ENCODE data around the gene CA6.

CA6 gene

DNA sequence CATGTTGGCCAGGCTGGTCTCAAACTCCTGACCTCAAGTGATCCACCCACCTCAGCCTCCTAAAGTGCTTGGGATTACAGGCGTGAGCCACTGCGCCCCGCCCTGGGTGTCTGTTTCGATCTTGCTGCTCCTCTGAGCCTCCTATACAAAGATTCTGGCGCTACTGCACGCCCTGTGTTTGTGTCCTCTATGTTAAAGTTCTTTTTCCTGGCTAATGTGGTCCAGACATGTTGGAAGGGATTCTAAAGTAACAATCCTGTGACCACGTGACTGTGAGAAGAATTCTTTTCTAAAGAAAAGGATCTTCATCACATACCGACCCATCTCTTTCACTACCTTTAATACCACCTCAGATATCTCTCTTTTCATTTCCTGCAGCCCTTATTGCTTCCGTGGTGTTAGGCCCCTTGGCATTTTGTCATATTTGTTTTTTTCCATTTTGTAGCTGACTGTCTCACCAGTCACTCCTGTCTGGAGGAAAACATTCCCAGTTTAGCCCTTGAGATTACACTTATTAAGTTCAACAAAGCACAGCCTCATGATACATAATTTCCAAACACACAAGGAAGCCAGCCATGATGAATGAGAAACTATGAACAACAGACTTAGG, 40.0 kb upstream of the CA6 start:
- peak; percentile 52 for DNase-seq (ENCODE audit: low read depth)
- TF ChIP-seq, protein P1, sequence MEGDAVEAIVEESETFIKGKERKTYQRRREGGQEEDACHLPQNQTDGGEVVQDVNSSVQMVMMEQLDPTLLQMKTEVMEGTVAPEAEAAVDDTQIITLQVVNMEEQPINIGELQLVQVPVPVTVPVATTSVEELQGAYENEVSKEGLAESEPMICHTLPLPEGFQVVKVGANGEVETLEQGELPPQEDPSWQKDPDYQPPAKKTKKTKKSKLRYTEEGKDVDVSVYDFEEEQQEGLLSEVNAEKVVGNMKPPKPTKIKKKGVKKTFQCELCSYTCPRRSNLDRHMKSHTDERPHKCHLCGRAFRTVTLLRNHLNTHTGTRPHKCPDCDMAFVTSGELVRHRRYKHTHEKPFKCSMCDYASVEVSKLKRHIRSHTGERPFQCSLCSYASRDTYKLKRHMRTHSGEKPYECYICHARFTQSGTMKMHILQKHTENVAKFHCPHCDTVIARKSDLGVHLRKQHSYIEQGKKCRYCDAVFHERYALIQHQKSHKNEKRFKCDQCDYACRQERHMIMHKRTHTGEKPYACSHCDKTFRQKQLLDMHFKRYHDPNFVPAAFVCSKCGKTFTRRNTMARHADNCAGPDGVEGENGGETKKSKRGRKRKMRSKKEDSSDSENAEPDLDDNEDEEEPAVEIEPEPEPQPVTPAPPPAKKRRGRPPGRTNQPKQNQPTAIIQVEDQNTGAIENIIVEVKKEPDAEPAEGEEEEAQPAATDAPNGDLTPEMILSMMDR (conservative IDR thresholded peaks at IDR 0.05; ENCODE audit: low read length) = no peak
- H3K4me3 ChIP-seq (ENCODE audit: low read length) = no peak overlapping the region

DNA sequence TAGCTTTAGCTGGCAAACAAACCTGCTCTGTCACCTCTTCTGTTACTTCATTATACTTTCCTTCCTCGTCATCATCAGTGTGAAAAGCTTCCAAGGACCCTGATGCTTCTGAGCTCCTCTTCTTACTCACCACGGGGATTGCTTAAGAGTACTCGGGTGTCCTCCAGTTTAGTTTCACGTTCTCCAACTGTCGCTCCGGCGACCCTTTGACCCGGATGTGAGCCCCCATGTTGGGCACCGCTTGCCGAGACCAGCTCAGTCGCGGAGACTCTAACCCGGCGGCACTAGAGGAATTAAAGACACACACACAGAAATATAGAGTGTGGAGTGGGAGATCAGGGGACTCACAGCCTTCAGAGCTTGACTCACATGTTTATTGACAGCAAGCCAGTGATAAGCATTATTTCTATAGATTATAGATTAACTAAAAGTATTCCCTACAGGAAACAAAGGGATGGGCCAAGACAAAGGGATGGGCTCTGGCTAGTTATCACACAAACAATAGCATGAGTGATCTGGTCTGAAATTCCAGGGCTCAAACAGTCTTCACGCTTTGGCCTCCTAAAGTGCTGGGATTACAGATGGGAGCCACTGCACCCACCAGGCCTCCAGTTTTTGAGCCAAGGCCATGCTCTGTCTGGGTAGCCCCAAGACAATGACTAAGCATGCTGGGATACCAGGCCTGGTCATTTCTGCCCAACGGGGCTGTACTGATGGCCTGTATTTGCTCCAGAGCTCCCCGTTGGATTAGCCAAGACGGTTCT, 37.1 kb upstream of the CA6 start:
- no peak for DNase-seq (ENCODE audit: low read depth)
- no peak overlapping the region for H3K4me3 ChIP-seq (ENCODE audit: low read length)
- TF ChIP-seq, protein P1 (conservative IDR thresholded peaks at IDR 0.05; ENCODE audit: low read length) = no peak

DNA sequence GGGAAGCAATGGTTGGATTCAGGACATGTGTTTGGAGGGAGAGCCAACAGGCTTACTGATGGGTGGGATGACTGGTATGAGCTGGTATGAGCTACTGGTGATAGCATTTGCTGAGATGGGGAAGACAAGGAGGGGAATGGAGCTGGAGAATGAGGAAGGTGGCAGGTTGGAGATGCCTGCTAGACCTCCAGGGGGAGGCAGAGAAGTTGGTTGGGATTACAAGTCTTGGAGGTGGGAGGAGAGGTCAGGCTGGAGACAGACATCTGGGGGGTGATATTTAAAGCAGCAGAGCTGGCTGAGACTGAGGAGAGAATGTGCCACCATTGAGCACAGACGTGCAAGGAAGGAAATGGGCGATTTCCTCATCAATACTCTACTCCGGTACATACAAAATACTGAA, 35.3 kb upstream of the CA6 start:
- DNase-seq (ENCODE audit: low read depth) = no peak

DNA sequence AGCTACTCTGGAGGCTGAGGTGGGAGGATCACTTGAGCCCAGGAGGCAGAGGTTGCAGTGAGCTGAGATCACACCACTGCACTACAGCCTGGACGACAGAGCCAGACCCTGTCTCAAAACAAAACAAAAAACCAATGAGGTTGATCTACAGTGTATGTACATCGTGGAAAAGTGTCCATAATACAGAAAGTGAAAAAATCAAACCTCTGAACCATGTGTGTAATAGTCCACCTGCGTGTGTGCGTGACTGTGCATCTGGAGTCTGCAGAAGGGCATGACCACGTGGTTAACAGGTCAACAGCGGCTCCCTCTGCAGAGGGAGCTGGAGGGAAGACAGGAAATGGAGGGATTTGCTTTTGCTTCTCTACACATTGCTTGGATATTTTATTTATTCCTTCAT, 34.8 kb upstream of the CA6 start:
- H3K4me3 ChIP-seq (ENCODE audit: low read length) = no peak overlapping the region
- TF ChIP-seq, protein P1 (conservative IDR thresholded peaks at IDR 0.05; ENCODE audit: low read length) = no peak
- DNase-seq (ENCODE audit: low read depth) = peak; percentile 13

More for the DNA sequence above, 35.3 kb upstream of the CA6 start:
- TF ChIP-seq, protein P1 (conservative IDR thresholded peaks at IDR 0.05; ENCODE audit: low read length) = no peak
- H3K4me3 ChIP-seq (ENCODE audit: low read length) = no peak overlapping the region

DNA sequence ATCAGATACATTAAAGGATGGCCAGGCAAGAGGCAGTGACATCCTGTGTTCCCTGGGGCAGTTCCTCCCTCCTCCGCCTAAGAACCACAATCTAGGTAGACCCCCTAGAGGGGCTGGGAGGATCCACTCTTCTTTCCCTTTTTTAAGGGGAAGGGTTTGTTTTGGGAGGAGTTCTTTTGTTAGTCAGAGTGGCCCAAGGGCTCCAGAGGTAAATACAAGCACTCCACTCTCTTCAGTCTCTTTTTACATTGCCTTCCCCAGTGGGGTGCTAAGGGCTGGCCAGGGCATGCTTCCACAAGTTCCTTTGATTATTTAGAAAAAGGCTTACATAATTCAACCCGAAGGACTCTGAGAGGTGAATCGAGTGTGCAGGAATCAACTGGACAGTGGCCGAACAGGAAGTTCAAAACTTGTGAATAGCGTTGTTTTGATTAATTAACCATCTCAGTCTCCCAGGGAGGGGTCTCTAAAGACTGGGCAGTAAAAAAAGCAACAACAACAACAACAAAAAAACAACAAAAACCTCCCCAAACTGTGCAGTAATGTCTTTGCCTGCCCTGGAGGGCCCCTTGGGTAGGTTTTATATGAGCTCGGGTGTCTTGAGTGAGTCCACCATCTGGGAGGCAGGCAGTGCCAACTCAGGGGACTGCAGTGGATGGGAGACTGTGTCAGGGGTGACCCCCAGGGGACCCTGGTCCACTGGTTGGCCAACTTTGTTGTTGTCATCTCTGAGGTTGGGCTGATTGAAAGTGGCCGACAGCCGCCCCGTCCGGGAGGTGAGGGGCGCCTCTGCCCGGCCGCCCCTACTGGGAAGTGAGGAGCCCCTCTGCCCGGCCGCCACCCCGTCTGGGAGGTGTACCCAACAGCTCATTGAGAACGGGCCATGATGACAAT, 34.0 kb upstream of the CA6 start:
- TF ChIP-seq, protein P1 (conservative IDR thresholded peaks at IDR 0.05; ENCODE audit: low read length) = no peak
- no peak overlapping the region for H3K4me3 ChIP-seq (ENCODE audit: low read length)
- no peak for DNase-seq (ENCODE audit: low read depth)

DNA sequence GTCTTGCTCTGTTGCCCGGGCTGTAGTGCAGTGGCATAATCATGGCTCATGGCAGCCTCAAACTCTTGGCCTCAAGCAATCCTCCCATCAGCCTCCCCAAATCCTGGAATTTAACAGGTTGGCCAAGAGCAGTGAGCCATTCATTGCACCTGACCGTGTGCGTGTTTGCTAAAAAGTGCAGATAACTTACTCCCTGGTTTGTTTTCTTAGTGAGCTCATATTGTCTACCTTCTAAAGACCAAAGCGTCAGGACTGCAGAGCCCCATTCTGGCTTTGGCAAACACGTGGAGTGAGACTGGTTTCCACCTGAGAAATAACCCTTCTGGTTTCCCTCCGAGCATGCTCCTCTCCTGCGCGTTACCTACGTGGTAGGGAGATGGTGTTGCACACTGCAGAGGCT, 32.2 kb upstream of the CA6 start:
- no peak overlapping the region for H3K4me3 ChIP-seq (ENCODE audit: low read length)
- no peak for DNase-seq (ENCODE audit: low read depth)
- TF ChIP-seq, protein P1 (conservative IDR thresholded peaks at IDR 0.05; ENCODE audit: low read length) = no peak

All from AG10803 (cell line).